ENCODE results near the gene SPECC1. TPM values are rescaled to one million over a fixed set of nuclear protein-coding genes. Genes with fewer than 3 reads are reported as not detected.

Gene SPECC1
- total and polyA plus RNA-seq, 7 donors = 10.9 to 98.3 (median 43.5) TPM

DNA sequence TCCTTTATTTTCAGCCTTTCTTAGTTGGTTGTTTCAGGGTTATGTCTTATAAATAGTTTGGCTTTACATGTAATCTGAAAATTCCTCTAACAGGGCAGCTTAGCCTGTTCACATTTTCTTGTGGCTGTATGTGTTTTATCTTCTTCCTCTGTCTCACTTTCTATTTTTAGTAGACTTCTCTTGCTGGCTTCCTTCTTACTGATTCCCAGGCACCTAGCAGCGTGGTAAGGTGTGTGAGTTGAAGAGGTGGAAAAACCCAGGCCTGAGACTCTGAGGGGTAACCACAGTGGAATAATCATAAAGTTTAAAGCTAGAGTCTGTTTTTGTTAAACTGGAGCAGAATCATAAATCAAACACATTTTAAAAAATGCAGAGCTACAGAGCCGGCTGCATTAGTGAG, 267.3 kb downstream of the SPECC1 start:
- intact Hi-C loops (cut with DNase I) = no loop called here
- no peaks in the 10 kb centered on the region for H3K27me3 ChIP-seq
- H3K36me3 ChIP-seq = no peaks in the 10 kb centered on the region
- TF ChIP-seq CTCF (IDR thresholded peaks at IDR 0.05) = no peak
- no peak for TF ChIP-seq EP300 (IDR thresholded peaks at IDR 0.05)
- no peak for TF ChIP-seq POLR2AphosphoS5 (IDR thresholded peaks at IDR 0.05)
- TF ChIP-seq POLR2A (IDR thresholded peaks at IDR 0.05) = no peak
- no peaks in the 10 kb centered on the region for H3K9me3 ChIP-seq
- 51 to 78% methylated on average over 2 of the region's 2 CpGs for WGBS, 2 donors
- no peak overlapping the region for H3K4me3 ChIP-seq
- peak overlapping the region in 1 of 4 donors; percentile 70 for H3K27ac ChIP-seq
- peaks cover 0 to 16% (median 12%) of the 10 kb centered on the region in 4 donors for H3K4me1 ChIP-seq
- DNase-seq = no peak

GRCh38 chr17:20278805-20279204, 269.6 kb downstream of the SPECC1 start:
- DNase-seq = no peak
- Histone ChIP-seq H3K27ac (no peak overlapping the region), H3K9me3 (no peaks in the 10 kb centered on the region), H3K4me1 (peaks cover 0 to 22% (median 12%) of the 10 kb centered on the region in 4 donors), H3K36me3 (no peaks in the 10 kb centered on the region), H3K4me3 (no peak overlapping the region), H3K27me3 (no peaks in the 10 kb centered on the region)
- intact Hi-C loops (cut with DNase I) = no loop called here
- 95 to 97% methylated on average over 1 of the region's 1 CpG for WGBS, 2 donors
- TF ChIP-seq CTCF (IDR thresholded peaks at IDR 0.05) (no peak), POLR2A (IDR thresholded peaks at IDR 0.05) (no peak), EP300 (IDR thresholded peaks at IDR 0.05) (no peak), POLR2AphosphoS5 (IDR thresholded peaks at IDR 0.05) (no peak)

GRCh38 chr17:20279631-20280030, 270.5 kb downstream of the SPECC1 start:
- H3K27ac ChIP-seq = no peak overlapping the region
- peaks cover 0 to 22% (median 12%) of the 10 kb centered on the region in 4 donors for H3K4me1 ChIP-seq
- no peak for TF ChIP-seq EP300 (IDR thresholded peaks at IDR 0.05)
- H3K4me3 ChIP-seq = no peak overlapping the region
- no peaks in the 10 kb centered on the region for H3K27me3 ChIP-seq
- no peaks in the 10 kb centered on the region for H3K9me3 ChIP-seq
- 92 to 94% methylated on average over 3 of the region's 3 CpGs for WGBS, 2 donors
- intact Hi-C loops (cut with DNase I) = no loop called here
- DNase-seq = no peak
- H3K36me3 ChIP-seq = no peaks in the 10 kb centered on the region

DNA sequence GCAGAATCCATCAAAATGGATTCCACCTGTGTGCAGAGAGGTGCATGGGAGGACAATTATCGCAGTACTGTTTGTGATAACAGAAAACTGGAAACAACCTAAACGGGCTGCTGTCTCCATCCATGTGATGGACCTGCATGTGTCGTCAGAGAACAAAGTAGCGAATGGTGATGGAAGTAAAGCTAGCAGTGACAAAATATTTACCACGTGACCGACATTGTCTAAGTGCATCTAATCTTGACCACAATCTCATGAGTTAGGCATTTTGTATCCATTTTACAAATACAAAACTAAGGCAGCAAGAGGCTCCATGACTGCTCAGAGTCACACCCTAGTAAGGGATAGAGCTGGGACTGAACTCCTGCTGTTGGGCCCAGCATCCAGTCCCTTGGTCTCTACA, 270.9 kb downstream of the SPECC1 start:
- intact Hi-C loops (cut with DNase I) = no loop called here
- H3K27me3 ChIP-seq = no peaks in the 10 kb centered on the region
- TF ChIP-seq POLR2A (IDR thresholded peaks at IDR 0.05) (no peak), CTCF (IDR thresholded peaks at IDR 0.05) (no peak), EP300 (IDR thresholded peaks at IDR 0.05) (no peak), POLR2AphosphoS5 (IDR thresholded peaks at IDR 0.05) (no peak)
- no peak overlapping the region for H3K4me3 ChIP-seq
- no peaks in the 10 kb centered on the region for H3K9me3 ChIP-seq
- no peak for DNase-seq
- peaks cover 0 to 22% (median 12%) of the 10 kb centered on the region in 4 donors for H3K4me1 ChIP-seq
- 94 to 96% methylated on average over 6 of the region's 6 CpGs for WGBS, 2 donors
- H3K27ac ChIP-seq = no peak overlapping the region
- no peaks in the 10 kb centered on the region for H3K36me3 ChIP-seq

DNA sequence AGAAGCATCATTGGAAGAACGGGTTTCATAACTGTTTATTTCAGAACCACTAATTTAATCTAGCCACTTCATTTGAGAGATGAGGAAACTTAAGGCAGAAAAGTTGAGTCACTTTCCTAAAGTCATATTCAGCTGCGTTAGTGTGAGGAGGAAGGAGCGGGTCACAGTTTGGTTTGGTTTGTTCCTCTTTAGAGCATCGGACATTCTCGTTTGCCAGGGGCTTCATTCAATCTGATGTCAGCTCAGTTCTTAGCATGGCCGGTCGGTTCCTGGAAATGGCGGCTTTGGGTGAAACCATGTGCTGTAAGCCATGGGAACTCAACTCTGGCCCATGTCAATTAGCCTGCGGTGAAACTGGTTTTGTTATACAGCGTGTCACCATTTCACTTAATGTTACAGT, 271.7 kb downstream of the SPECC1 start:
- intact Hi-C loops (cut with DNase I) = no loop called here
- WGBS, 2 donors = 88 to 93% methylated on average over 10 of the region's 10 CpGs
- no peaks in the 10 kb centered on the region for H3K9me3 ChIP-seq

More for the DNA sequence above, 271.7 kb downstream of the SPECC1 start:
- Histone ChIP-seq H3K36me3 (no peaks in the 10 kb centered on the region), H3K27ac (no peak overlapping the region), H3K4me3 (no peak overlapping the region), H3K4me1 (peaks cover 0 to 22% (median 12%) of the 10 kb centered on the region in 4 donors), H3K27me3 (no peaks in the 10 kb centered on the region)
- DNase-seq = no peak
- TF ChIP-seq CTCF (IDR thresholded peaks at IDR 0.05) (no peak), EP300 (IDR thresholded peaks at IDR 0.05) (no peak), POLR2A (IDR thresholded peaks at IDR 0.05) (no peak), POLR2AphosphoS5 (IDR thresholded peaks at IDR 0.05) (no peak)

All from sigmoid colon (tissue), 7 donors.